ENCODE results near the gene KCNK16. TPM values are rescaled to one million over a fixed set of nuclear protein-coding genes. Genes with fewer than 3 reads are reported as not detected.

Gene KCNK16
- total RNA-seq, 1 experiment from 2014 or later, result not detected

GRCh38 chr6:39304951-39305350 lies 17.6 kb downstream of the KCNK16 start:
- Histone ChIP-seq H3K4me1 (no peaks in the 10 kb centered on the region), H3K27ac (no peak overlapping the region), H3K36me3 (no peaks in the 10 kb centered on the region), H3K27me3 (no peaks in the 10 kb centered on the region), H3K4me3 (no peak overlapping the region), H3K9me3 (replicated peaks) (no peaks in the 10 kb centered on the region)
- no peak for DNase-seq

GRCh38 chr6:39303425-39304153 lies 18.9 kb downstream of the KCNK16 start:
- Histone ChIP-seq H3K4me1 (no peaks in the 10 kb centered on the region), H3K9me3 (replicated peaks) (no peaks in the 10 kb centered on the region), H3K4me3 (no peak overlapping the region), H3K27me3 (no peaks in the 10 kb centered on the region), H3K27ac (no peak overlapping the region), H3K36me3 (no peaks in the 10 kb centered on the region)
- no peak for DNase-seq

GRCh38 chr6:39302669-39303424 lies 19.7 kb downstream of the KCNK16 start:
- Histone ChIP-seq H3K27ac (no peak overlapping the region), H3K4me1 (no peaks in the 10 kb centered on the region), H3K4me3 (no peak overlapping the region), H3K27me3 (no peaks in the 10 kb centered on the region; the same call in 1 of the 2 replicates), H3K36me3 (no peaks in the 10 kb centered on the region), H3K9me3 (replicated peaks) (no peaks in the 10 kb centered on the region)
- peak; percentile 69 to 82 for DNase-seq

DNA sequence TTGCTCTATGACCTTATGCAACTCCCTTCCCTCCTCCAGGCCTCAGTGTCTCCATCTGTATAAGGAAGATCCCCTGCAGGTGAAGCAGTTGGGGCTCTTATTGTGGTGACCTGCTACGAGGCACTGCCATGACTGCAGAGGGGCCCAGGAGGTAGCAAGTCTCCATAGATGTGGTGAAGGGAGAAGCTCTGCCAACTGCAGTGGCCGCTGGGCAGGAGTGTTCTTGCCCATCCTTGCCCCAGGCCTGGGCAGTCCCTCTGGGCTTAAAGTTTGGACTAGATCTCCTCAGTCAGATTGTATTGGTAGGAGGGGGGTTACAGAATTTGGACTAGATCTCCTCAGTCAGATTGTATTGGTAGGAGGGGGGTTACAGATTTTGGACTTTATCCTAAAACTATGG lies 20.5 kb downstream of the KCNK16 start:
- H3K9me3 ChIP-seq (replicated peaks), result no peaks in the 10 kb centered on the region
- H3K27ac ChIP-seq, result no peak overlapping the region
- no peaks in the 10 kb centered on the region for H3K4me1 ChIP-seq
- H3K36me3 ChIP-seq, result no peaks in the 10 kb centered on the region
- DNase-seq, result no peak
- no peaks in the 10 kb centered on the region; the same call in 1 of the 2 replicates for H3K27me3 ChIP-seq
- no peak overlapping the region for H3K4me3 ChIP-seq

- Histone ChIP-seq H3K36me3 (no peaks in the 10 kb centered on the region), H3K27ac (no peak overlapping the region), H3K4me1 (no peaks in the 10 kb centered on the region), H3K27me3 (no peaks in the 10 kb centered on the region; the same call in 1 of the 2 replicates), H3K4me3 (no peak overlapping the region), H3K9me3 (replicated peaks) (no peaks in the 10 kb centered on the region)
- peak; percentile 17 to 39 for DNase-seq
Measured at GRCh38 chr6:39301606-39302005, 20.9 kb downstream of the KCNK16 start.

- no peaks in the 10 kb centered on the region for H3K9me3 ChIP-seq (replicated peaks)
- DNase-seq, result no peak
- peaks cover 1% of the 10 kb centered on the region; the same call in 1 of the 2 replicates for H3K4me1 ChIP-seq
- H3K4me3 ChIP-seq, result no peak overlapping the region
- H3K36me3 ChIP-seq, result no peaks in the 10 kb centered on the region
- no peak overlapping the region for H3K27ac ChIP-seq
- H3K27me3 ChIP-seq, result no peaks in the 10 kb centered on the region; the same call in 1 of the 2 replicates
Measured at GRCh38 chr6:39300739-39301138, 21.8 kb downstream of the KCNK16 start.

DNA sequence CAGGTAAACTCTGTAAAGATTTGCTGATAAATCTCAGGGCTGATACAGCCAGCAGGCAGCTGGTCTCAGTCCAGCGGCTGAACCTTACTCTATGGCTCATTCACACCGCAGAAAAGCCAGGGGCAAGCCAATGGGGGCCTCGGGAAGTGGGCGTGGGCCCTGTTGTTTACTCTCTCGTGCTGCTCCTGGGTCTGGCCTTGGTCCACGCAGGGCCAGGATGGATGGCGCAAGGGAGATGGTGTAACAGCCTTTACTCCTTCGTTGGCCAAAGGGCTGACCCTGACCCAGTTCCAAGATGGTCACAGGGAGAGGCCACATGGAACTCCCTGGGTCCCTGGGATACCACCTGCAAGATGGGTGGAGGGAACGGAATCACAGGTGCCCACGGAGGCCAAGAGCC lies 24.4 kb downstream of the KCNK16 start:
- DNase-seq, result no peak
- H3K9me3 ChIP-seq (replicated peaks), result no peaks in the 10 kb centered on the region
- H3K4me1 ChIP-seq, result peaks cover 2% of the 10 kb centered on the region; the same call in 1 of the 2 replicates
- no peak overlapping the region for H3K27ac ChIP-seq
- no peaks in the 10 kb centered on the region for H3K36me3 ChIP-seq
- H3K27me3 ChIP-seq, result peaks cover 3% of the 10 kb centered on the region; the same call in 1 of the 2 replicates
- H3K4me3 ChIP-seq, result no peak overlapping the region

- peaks cover 3% of the 10 kb centered on the region; the same call in 1 of the 2 replicates for H3K27me3 ChIP-seq
- no peak overlapping the region for H3K4me3 ChIP-seq
- no peaks in the 10 kb centered on the region for H3K36me3 ChIP-seq
- no peak overlapping the region for H3K27ac ChIP-seq
- peak; percentile 24 to 42 for DNase-seq
- peaks cover 2% of the 10 kb centered on the region; the same call in 1 of the 2 replicates for H3K4me1 ChIP-seq
- no peaks in the 10 kb centered on the region for H3K9me3 ChIP-seq (replicated peaks)
Measured at GRCh38 chr6:39296745-39297640, 25.5 kb downstream of the KCNK16 start.

DNA sequence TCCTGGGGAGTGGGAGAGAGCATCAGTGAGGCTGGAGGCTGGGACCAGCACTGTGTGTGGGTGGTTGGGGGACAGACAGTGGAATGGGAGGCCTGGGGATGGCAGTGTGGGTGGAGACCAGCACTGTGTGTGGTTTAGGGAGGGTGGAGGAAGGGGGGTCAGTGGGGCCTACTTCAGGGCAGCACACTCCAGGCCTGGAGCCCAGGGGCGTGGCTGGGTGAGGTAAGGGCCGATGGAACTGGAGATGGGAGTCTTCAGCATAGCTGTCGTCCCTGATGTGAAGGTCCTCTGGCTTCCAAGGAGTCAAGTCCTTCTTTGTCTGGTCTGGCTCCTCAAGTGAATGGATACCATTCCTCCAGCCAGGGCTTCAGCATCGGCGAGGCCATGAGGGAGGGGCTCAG lies 26.9 kb downstream of the KCNK16 start:
- Histone ChIP-seq H3K27ac (no peak overlapping the region), H3K4me1 (peaks cover 2% of the 10 kb centered on the region; the same call in 1 of the 2 replicates), H3K9me3 (replicated peaks) (no peaks in the 10 kb centered on the region), H3K27me3 (peaks cover 9% of the 10 kb centered on the region; the same call in 1 of the 2 replicates), H3K36me3 (no peaks in the 10 kb centered on the region), H3K4me3 (no peak overlapping the region)
- peak; percentile 30 to 34 for DNase-seq

GRCh38 chr6:39294899-39295298 lies 27.6 kb downstream of the KCNK16 start:
- Histone ChIP-seq H3K27ac (no peak overlapping the region), H3K36me3 (no peaks in the 10 kb centered on the region), H3K27me3 (peaks cover 9% of the 10 kb centered on the region; the same call in 1 of the 2 replicates), H3K4me3 (no peak overlapping the region), H3K9me3 (replicated peaks) (no peaks in the 10 kb centered on the region), H3K4me1 (peaks cover 2% of the 10 kb centered on the region; the same call in 1 of the 2 replicates)
- no peak for DNase-seq

DNA sequence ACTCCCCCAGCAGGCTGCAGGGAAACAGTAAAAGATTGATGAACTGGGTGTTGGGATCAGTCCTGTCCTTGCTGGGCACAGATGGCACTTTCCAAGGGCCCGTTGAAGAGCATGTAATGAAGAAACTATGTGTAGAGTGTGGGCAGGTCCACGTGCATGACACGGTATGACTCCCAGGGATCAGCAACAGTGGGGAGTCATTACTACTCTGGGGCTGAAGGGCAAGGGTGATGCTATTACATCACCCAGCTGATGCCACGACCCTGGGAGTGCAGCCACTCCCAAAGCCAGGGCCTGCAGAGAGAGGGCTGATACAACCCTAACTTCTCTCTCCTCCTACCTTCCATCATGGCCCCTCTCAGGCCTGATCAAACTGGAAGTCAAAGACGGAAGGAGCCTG lies 28.4 kb downstream of the KCNK16 start:
- Histone ChIP-seq H3K36me3 (no peaks in the 10 kb centered on the region), H3K27ac (no peak overlapping the region), H3K9me3 (replicated peaks) (no peaks in the 10 kb centered on the region), H3K4me1 (peaks cover 2% of the 10 kb centered on the region; the same call in 1 of the 2 replicates), H3K4me3 (no peak overlapping the region), H3K27me3 (peaks cover 9% of the 10 kb centered on the region; the same call in 1 of the 2 replicates)
- no peak for DNase-seq

GRCh38 chr6:39292637-39293036 lies 29.9 kb downstream of the KCNK16 start:
- H3K4me1 ChIP-seq, result peaks cover 2% of the 10 kb centered on the region; the same call in 1 of the 2 replicates
- H3K27ac ChIP-seq, result no peak overlapping the region
- H3K27me3 ChIP-seq, result peaks cover 9% of the 10 kb centered on the region; the same call in 1 of the 2 replicates
- no peak for DNase-seq
- no peaks in the 10 kb centered on the region for H3K9me3 ChIP-seq (replicated peaks)
- H3K36me3 ChIP-seq, result no peaks in the 10 kb centered on the region
- H3K4me3 ChIP-seq, result no peak overlapping the region

DNA sequence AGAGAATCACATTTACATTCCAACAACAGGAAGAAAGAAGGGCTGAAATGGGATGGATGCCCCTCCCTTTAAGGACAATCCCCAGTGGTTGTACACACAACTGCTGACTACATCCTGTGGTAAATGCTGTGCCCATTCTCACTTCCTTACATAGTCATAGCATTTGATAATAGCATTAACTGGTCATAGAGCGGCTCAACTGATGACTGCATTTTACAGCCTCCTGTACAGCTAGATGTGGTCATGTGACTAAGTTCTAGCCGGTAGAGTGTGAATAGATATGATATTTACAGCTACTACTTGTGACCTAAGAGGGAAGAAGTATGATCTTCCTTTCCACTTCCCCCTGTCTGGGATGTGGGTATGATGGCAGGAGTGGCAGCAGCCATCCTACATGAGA lies 33.0 kb downstream of the KCNK16 start:
- H3K9me3 ChIP-seq (replicated peaks), result no peaks in the 10 kb centered on the region
- no peak overlapping the region for H3K27ac ChIP-seq
- no peak overlapping the region for H3K4me3 ChIP-seq
- H3K4me1 ChIP-seq, result no peaks in the 10 kb centered on the region
- H3K27me3 ChIP-seq, result peaks cover 6% of the 10 kb centered on the region; the same call in 1 of the 2 replicates
- no peaks in the 10 kb centered on the region for H3K36me3 ChIP-seq
- no peak for DNase-seq

DNA sequence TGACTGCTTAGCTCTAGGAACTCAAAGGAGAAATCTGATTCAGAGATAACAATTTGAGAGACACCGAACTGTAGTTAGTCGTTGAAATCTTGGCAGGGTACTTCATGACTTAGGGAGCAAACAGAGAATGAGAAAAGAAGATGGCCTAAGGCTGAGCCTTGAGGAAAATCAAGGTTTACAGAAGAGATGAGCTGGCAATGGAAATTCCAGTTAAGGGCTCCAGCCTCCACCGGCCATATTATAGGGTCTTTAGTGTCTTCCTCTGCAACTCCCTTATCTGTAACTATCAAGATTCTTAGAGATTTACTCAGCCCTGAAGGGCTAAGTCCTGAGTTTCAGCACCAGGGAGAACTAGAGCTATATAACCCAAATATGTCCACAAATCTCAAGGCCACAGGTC lies 34.9 kb downstream of the KCNK16 start:
- H3K27me3 ChIP-seq, result peaks cover 6% of the 10 kb centered on the region; the same call in 1 of the 2 replicates
- no peak for DNase-seq
- H3K36me3 ChIP-seq, result no peaks in the 10 kb centered on the region
- H3K9me3 ChIP-seq (replicated peaks), result no peaks in the 10 kb centered on the region
- H3K4me1 ChIP-seq, result no peaks in the 10 kb centered on the region
- H3K4me3 ChIP-seq, result no peak overlapping the region
- H3K27ac ChIP-seq, result no peak overlapping the region

Data from SJCRH30 (cell line).